Activated CD4-positive, alpha-beta T cell treated with anti-CD3 and anti-CD28 coated beads, Interleukin-2, amount 10 ng/mL, durations not matched to agents 7 days and 5 days (primary cell): ENCODE results near the gene STK16. TPM values are rescaled to one million over a fixed set of nuclear protein-coding genes. Genes with fewer than 3 reads are reported as not detected.

Experiments
- CTCF ChIA-PET: fragments of 350-600 bp; sonication (Branson Sonifier 250); formaldehyde crosslinking; loops from one replicate; lab custom pipeline; 2021; ENCODE audit warnings: antibody characterized with exemption; lab: Charles Lee
- POLR2A ChIA-PET: fragments of 350-600 bp; sonication (Branson Sonifier 250); formaldehyde crosslinking; loops from one replicate; lab custom pipeline; 2021; ENCODE audit warnings: antibody characterized with exemption; lab: Charles Lee
- DNase-seq: peaks from one replicate; pipeline ENCODE4 v3.0.0-alpha.2; 2020
- H3K27ac Mint-ChIP-seq: one replicate; pipeline ENCODE4 v1.8.0; 2021; ENCODE audit warnings: mild to moderate bottlenecking, moderate library complexity, mixed read lengths
- H3K27me3 Mint-ChIP-seq: one replicate; pipeline ENCODE4 v1.8.0; 2021; ENCODE audit warnings: mixed read lengths
- H3K36me3 Mint-ChIP-seq: one replicate; pipeline ENCODE4 v1.8.0; 2021; ENCODE audit warnings: low read depth, mixed read lengths
- H3K4me1 Mint-ChIP-seq: one replicate; pipeline ENCODE4 v1.8.0; 2021; ENCODE audit warnings: mixed read lengths
- H3K4me3 Mint-ChIP-seq: one replicate; pipeline ENCODE4 v1.8.0; 2021; ENCODE audit warnings: mild to moderate bottlenecking, moderate library complexity, mixed read lengths
- H3K9me3 Mint-ChIP-seq: one replicate; pipeline ENCODE4 v1.8.0; 2021; ENCODE audit warnings: mixed read lengths
- total RNA-seq, 2 experiments: library from RNA; stranded (reverse); gene quantifications; one replicate each; pipeline ENCODE4 v1.2.3, GENCODE V29; 2021

STK16 gene
- total RNA-seq, 2 experiments from 2014 or later, result 33.0 to 33.5 TPM

- Mint-ChIP-seq H3K4me3 (peak overlapping the region; percentile 80), H3K36me3 (peaks cover 20% of the 10 kb centered on the region), H3K9me3 (peaks cover 3% of the 10 kb centered on the region), H3K27me3 (no peaks in the 10 kb centered on the region), H3K27ac (peak overlapping the region; percentile 95), H3K4me1 (peaks cover 58% of the 10 kb centered on the region)
- CTCF ChIA-PET, result interaction anchor here (0.9 to 2.0 kb wide), 10 partner anchors 10 to 311 kb away, joined by 3 to 13 read pairs (median 4); partner anchors contain the start of genes GLB1L, STK16 and TUBA4B
- no peak for DNase-seq
- POLR2A ChIA-PET, result interaction anchor here (0.6 to 1.4 kb wide), 2 partner anchors 14 to 27 kb away, joined by 4 to 7 read pairs; no protein-coding TSS in a partner anchor
These were observed 38.0 kb upstream of the STK16 start for GRCh38 chr2:219207134-219207883.

DNA sequence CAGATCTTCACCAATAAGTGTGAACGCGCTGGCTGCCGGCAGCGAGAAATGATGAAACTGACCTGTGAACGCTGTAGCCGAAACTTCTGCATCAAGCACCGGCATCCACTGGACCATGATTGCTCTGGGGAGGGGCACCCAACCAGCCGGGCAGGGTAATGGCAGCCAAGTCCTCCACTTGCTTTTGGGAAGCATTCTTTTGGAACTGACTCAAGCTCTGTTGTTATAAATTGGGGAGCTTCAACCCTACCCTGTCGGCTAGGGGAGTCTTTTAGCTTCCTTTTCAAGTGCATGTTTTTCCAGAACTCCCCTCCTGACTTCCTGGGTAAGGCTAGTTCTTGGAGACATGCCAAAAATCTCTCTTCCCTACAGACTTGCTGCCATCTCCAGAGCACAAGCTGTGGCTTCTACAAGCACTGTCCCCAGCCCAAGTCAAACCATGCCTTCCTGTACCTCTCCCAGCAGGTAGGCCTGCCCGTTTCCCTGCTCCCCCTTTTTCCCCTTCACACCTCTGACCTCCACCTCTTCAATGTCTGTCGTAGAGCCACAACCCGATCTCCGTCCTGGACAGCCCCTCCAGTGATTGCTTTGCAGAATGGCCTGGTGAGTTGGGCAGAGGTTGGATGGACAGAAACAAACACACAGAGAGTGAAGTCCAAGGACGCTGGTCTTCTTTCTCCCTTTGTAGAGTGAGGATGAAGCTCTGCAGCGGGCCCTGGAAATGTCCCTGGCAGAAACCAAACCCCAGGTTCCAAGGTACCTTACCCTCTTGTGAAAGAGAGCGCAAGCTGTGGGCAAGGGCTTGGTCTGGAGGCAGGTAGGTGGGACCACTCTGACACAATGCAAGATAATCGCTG lies 37.2 kb upstream of the STK16 start:
- Mint-ChIP-seq H3K27ac (peak overlapping the region; percentile 95), H3K9me3 (peaks cover 3% of the 10 kb centered on the region), H3K36me3 (peaks cover 20% of the 10 kb centered on the region), H3K27me3 (no peaks in the 10 kb centered on the region), H3K4me3 (peak overlapping the region; percentile 80), H3K4me1 (peaks cover 58% of the 10 kb centered on the region)
- DNase-seq, result no peak
- POLR2A ChIA-PET, result interaction anchor here (0.6 kb wide), 1 partner anchor 15 kb away, joined by 7 read pairs; no protein-coding TSS in a partner anchor
- CTCF ChIA-PET, result interaction anchor here (0.8 to 2.0 kb wide), 11 partner anchors 9 to 312 kb away, joined by 3 to 6 read pairs (median 4); partner anchors contain the start of genes CNPPD1 and TUBA4B

DNA sequence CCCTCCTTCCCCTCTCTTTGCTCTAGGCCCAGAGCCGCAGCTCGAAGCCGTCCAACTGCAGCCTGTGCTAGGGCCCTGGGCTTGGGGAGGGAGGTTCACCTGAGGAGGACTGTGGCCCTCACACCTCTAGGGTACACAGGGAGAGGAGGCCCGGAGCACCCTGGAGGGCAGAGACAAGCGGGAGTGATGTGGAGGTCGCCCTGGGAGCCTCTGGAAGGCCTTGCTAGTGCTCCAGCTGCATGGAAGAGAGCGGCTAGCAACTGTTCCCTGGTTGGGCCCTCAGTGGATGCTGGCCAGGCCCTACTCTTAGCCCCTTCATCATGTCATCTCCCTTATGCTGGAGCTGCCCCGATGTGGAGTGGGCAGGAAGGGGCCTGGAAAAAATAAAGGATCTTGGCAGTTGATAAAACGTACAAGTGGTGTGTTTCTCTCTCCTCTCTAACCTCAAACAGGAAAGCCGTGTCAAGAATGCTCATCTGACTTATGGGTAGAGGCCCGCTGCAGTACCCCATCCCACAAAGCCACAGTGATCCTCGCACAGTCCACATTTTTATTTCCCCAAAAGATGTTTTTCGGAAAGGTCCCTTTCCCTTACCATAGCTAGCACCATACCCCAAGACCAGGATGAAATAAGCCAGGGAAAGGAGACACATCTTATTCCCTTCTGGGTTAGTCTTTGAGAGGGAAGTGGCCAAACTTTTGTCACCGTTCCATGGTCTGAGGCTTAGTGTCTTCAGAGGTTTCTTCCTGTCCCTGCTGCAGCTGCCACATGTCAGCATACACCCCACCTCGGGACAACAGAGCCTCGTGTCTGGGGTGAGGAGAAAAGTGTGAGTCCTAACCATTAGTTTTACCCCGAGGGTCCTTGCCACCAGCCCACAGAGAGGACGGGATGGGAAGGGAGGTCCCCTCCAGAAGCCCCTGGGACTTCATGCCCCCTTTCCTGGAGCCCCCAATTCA lies 35.8 kb upstream of the STK16 start:
- H3K36me3 Mint-ChIP-seq, result peaks cover 25% of the 10 kb centered on the region
- H3K27ac Mint-ChIP-seq, result peak overlapping the region; percentile 94
- peaks cover 2% of the 10 kb centered on the region for H3K9me3 Mint-ChIP-seq
- H3K4me3 Mint-ChIP-seq, result peak overlapping the region; percentile 36
- ChIA-PET CTCF (interaction anchor here (0.7 to 1.6 kb wide), 7 partner anchors 17 to 313 kb away, joined by 3 to 5 read pairs (median 4); partner anchors contain the start of gene CNPPD1), POLR2A (no interaction called here)
- H3K4me1 Mint-ChIP-seq, result peaks cover 60% of the 10 kb centered on the region
- DNase-seq, result no peak
- H3K27me3 Mint-ChIP-seq, result no peaks in the 10 kb centered on the region

DNA sequence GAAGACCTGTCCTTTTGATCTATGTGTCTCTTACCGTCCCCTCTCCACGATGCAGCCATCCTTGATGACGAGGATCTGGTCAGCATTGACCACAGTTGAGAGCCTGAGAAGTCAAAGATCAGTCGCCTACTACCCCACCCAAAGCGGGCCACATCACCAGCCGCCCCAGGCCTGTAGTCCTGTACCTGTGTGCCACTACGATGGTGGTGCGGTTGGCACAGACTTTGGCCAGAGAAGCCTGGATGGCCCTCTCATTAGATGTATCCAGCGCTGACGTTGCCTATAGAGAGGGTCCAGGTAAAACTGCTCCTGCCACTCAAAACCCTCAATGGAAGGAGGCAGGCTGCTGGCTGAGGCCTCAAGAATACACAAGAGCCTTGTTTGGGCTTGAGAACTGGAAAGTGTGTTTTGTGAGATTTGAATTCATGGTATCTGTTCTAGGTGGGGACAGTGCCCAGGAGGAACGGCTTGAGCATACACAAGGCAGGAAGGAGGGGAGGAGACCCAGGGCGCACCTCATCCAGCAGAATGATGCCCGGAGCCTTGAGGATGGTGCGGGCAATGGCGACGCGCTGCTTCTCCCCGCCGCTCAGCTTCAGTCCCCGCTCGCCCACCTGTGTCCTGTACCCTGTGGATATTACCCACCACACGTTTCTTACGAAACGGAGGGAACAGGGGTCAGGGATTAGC lies 34.9 kb upstream of the STK16 start:
- CTCF ChIA-PET, result interaction anchor here (2.1 to 2.6 kb wide), 2 partner anchors 35 to 51 kb away, joined by 6 to 18 read pairs; no protein-coding TSS in a partner anchor
- no peaks in the 10 kb centered on the region for H3K27me3 Mint-ChIP-seq

DNA sequence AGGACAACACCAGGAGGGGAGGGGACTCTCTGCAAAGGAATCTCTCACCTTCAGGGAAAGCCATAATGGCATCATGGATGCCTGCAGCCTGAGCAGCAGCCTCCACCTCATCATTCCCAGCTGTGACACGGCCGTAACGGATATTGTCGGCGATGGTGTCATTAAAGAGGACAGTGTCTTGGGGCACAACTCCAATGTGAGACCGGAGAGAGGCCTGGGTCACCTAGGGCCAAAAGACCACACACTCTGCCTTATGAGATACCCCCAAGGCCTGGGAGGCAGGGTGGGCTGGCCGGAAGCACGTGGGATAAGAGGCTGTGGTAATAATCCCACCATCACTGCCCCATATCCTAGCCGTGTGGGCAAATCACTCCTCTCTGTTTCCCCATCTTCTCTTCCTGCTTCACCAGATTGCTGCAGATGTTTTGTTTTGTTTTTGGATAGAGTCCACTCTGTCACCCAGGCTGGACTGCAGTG lies 34.4 kb upstream of the STK16 start:
- ChIA-PET CTCF (interaction anchor here (0.6 to 2.6 kb wide), 22 partner anchors 9 to 603 kb away, joined by 3 to 18 read pairs (median 4); partner anchors contain the start of genes DNAJB2, PLCD4 and TUBA4A), POLR2A (no interaction called here)
- no peak for DNase-seq
- no peak overlapping the region for H3K4me3 Mint-ChIP-seq
- no peaks in the 10 kb centered on the region for H3K27me3 Mint-ChIP-seq
- H3K4me1 Mint-ChIP-seq, result peaks cover 58% of the 10 kb centered on the region
- peak overlapping the region; percentile 94 for H3K27ac Mint-ChIP-seq
- peaks cover 29% of the 10 kb centered on the region for H3K36me3 Mint-ChIP-seq
- H3K9me3 Mint-ChIP-seq, result no peaks in the 10 kb centered on the region

More for the DNA sequence above, 34.9 kb upstream of the STK16 start:
- Mint-ChIP-seq H3K27ac (peak overlapping the region; percentile 94), H3K36me3 (peaks cover 29% of the 10 kb centered on the region), H3K4me1 (peaks cover 60% of the 10 kb centered on the region), H3K9me3 (no peaks in the 10 kb centered on the region), H3K4me3 (no peak overlapping the region)
- DNase-seq, result no peak
- POLR2A ChIA-PET, result no interaction called here

GRCh38 chr2:219213026-219213415 lies 32.3 kb upstream of the STK16 start:
- POLR2A ChIA-PET, result no interaction called here
- CTCF ChIA-PET, result interaction anchor here (0.6 to 2.6 kb wide), 4 partner anchors 37 to 986 kb away, joined by 3 to 7 read pairs (median 5); partner anchors contain the start of gene TUBA4A

DNA sequence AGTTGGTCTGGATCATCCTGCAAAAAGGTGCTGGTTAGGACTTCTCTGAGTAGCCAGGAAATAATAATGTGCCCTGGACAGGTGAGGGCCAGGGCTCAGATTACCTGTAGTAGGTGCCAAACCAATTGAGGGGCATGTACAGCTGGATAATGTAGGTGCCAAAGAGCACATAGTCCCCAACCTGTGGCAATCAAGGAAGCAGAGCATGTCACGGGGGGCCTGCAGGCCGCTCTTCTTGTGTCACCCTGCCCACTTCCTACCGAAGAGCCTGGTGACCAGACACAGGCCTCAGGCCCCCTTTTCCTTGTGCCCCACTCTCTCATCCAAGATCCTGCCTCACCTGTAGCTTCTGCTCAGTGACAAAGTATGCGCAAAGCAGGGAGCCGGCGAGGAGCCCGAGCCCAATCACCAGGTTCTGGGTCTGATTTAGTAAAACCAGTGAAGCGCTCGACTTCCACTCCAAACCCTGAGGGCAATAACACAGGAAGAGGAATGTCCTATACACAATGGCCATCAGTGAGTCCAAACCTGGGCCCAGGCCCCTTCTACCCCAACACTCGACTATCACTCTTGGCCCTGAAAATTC lies 31.7 kb upstream of the STK16 start:
- Mint-ChIP-seq H3K27me3 (no peaks in the 10 kb centered on the region), H3K36me3 (peaks cover 23% of the 10 kb centered on the region), H3K9me3 (no peaks in the 10 kb centered on the region), H3K27ac (peak overlapping the region; percentile 22), H3K4me1 (peaks cover 56% of the 10 kb centered on the region), H3K4me3 (no peak overlapping the region)
- no peak for DNase-seq
- CTCF ChIA-PET, result interaction anchor here (0.6 to 1.1 kb wide), 2 partner anchors 81 to 987 kb away, joined by 3 to 7 read pairs; no protein-coding TSS in a partner anchor
- POLR2A ChIA-PET, result no interaction called here

More at GRCh38 chr2:219213026-219213415, 32.3 kb upstream of the STK16 start:
- DNase-seq, result no peak
- Mint-ChIP-seq H3K27me3 (no peaks in the 10 kb centered on the region), H3K4me3 (no peak overlapping the region), H3K4me1 (peaks cover 60% of the 10 kb centered on the region), H3K9me3 (no peaks in the 10 kb centered on the region), H3K36me3 (peaks cover 28% of the 10 kb centered on the region), H3K27ac (no peak overlapping the region)

- ChIA-PET POLR2A (no interaction called here), CTCF (interaction anchor here (0.9 to 1.1 kb wide), 2 partner anchors 9 to 10 kb away, joined by 3 read pairs; no protein-coding TSS in a partner anchor)
- H3K4me3 Mint-ChIP-seq, result no peak overlapping the region
- no peaks in the 10 kb centered on the region for H3K9me3 Mint-ChIP-seq
- H3K27me3 Mint-ChIP-seq, result no peaks in the 10 kb centered on the region
- peaks cover 21% of the 10 kb centered on the region for H3K36me3 Mint-ChIP-seq
- H3K4me1 Mint-ChIP-seq, result peaks cover 53% of the 10 kb centered on the region
- DNase-seq, result no peak
- no peak overlapping the region for H3K27ac Mint-ChIP-seq
These were observed 31.1 kb upstream of the STK16 start for GRCh38 chr2:219214141-219214540.

- Mint-ChIP-seq H3K4me1 (peaks cover 49% of the 10 kb centered on the region), H3K27ac (no peak overlapping the region), H3K4me3 (no peak overlapping the region), H3K9me3 (no peaks in the 10 kb centered on the region), H3K27me3 (no peaks in the 10 kb centered on the region), H3K36me3 (peaks cover 22% of the 10 kb centered on the region)
- ChIA-PET CTCF (interaction anchor here (0.9 to 1.1 kb wide), 3 partner anchors 10 to 40 kb away, joined by 3 read pairs; no protein-coding TSS in a partner anchor), POLR2A (no interaction called here)
- DNase-seq, result no peak
These were observed 30.5 kb upstream of the STK16 start for GRCh38 chr2:219214786-219215185.

DNA sequence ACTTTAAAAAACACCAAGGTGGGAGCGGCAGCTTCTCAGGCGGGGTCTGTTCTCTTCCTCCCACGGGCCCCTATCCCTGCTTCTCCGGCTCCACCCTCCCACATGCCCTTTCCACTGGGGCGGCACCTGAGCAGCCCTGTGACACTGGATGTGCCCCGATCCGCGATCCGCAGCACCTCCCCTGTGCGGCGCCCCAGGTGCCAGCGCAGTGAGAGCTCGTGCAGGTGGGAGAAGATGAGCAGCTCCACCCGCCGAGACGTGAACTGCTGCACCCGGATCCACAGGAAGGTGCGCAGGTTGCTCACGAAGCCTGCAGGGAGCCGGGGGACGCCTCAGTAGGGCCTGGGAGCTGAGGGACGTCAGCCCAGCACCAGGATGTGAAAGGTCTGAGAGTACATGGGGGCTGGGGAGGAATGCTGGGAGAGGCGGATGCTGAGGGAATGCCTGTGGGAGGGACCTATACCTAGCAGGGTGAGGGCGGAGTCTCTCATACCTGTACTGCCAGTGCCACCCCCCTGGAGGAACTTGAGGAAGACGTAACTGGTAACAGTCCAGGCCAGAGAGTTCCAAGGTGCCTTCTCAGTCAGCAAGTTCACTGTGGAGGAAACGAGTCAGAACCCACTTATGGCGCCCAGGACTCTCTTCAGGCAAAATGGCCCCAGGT lies 29.3 kb upstream of the STK16 start:
- H3K4me1 Mint-ChIP-seq, result peaks cover 37% of the 10 kb centered on the region
- no peak overlapping the region for H3K27ac Mint-ChIP-seq
- H3K36me3 Mint-ChIP-seq, result peaks cover 27% of the 10 kb centered on the region
- no peak for DNase-seq
- H3K9me3 Mint-ChIP-seq, result no peaks in the 10 kb centered on the region
- H3K4me3 Mint-ChIP-seq, result no peak overlapping the region
- no peaks in the 10 kb centered on the region for H3K27me3 Mint-ChIP-seq
- ChIA-PET CTCF (interaction anchor here (0.5 to 2.1 kb wide), 6 partner anchors 8 to 79 kb away, joined by 3 to 8 read pairs (median 4); partner anchors contain the start of genes NHEJ1 and ZFAND2B), POLR2A (no interaction called here)
